WTC11 (cell line): ENCODE results near the gene FAM193A. TPM values are rescaled to one million over a fixed set of nuclear protein-coding genes. Genes with fewer than 3 reads are reported as not detected.
A peak's percentile ranks its signal among the peaks of the same experiment; 100 is the strongest.

Experiments
- ATAC-seq: fragments of 200-7000 bp; cut with Tn5 transposase; 2 replicates; pipeline ENCODE4 v1.10.0; 2021; ENCODE audit warnings: mild to moderate bottlenecking, moderate library complexity
- CTCF ChIA-PET: fragments of 300-600 bp; sonication (Branson Sonifier 250); formaldehyde crosslinking; loops from one replicate; lab custom pipeline; 2021; ENCODE audit warnings: antibody characterized with exemption; lab: Charles Lee
- POLR2A ChIA-PET: fragments of 350-600 bp; sonication (Branson Sonifier 250); formaldehyde crosslinking; loops from one replicate; lab custom pipeline; 2021; ENCODE audit warnings: antibody characterized with exemption; lab: Charles Lee
- DNase-seq: peaks from one replicate; pipeline ENCODE4 v3.0.0; 2021; ENCODE audit warnings: low spot score
- H3K27ac Mint-ChIP-seq: 2 replicates; pipeline ENCODE4 v1.8.0; 2021; ENCODE audit warnings: mixed read lengths
- H3K27me3 Mint-ChIP-seq: 2 replicates; pipeline ENCODE4 v1.8.0; 2021; ENCODE audit warnings: low read depth, mild to moderate bottlenecking, moderate library complexity, mixed read lengths
- H3K36me3 Mint-ChIP-seq: 2 replicates; pipeline ENCODE4 v1.8.0; 2021; ENCODE audit warnings: mixed read lengths
- H3K4me1 Mint-ChIP-seq: 2 replicates; pipeline ENCODE4 v1.8.0; 2022; ENCODE audit warnings: mixed read lengths
- H3K4me3 Mint-ChIP-seq: 2 replicates; pipeline ENCODE4 v1.8.0; 2021; ENCODE audit warnings: mild to moderate bottlenecking, moderate library complexity, mixed read lengths
- H3K9me3 Mint-ChIP-seq: 2 replicates; pipeline ENCODE4 v1.8.0; 2021; ENCODE audit warnings: mixed read lengths
- CREB1 ChIP-seq: sonication (generic); formaldehyde crosslinking; IDR thresholded peaks from 2 replicates; pipeline ENCODE4 v1.8.0; 2023; ENCODE audit warnings: mild to moderate bottlenecking, missing genetic modification reagents
- EMX1 ChIP-seq: fragments of 250-450 bp; sonication (Bioruptor Pico); IDR thresholded peaks from 2 replicates; pipeline ENCODE4 v1.8.0; 2021; ENCODE audit warnings: mild to moderate bottlenecking
- GRHL2 ChIP-seq: fragments of 250-450 bp; sonication (Bioruptor Pico); IDR thresholded peaks from 2 replicates; pipeline ENCODE4 v1.8.0; 2022; ENCODE audit warnings: mild to moderate bottlenecking, moderate library complexity; ENCODE audit not compliant: insufficient replicate concordance, severe bottlenecking
- NFYB ChIP-seq: sonication (generic); formaldehyde crosslinking; conservative IDR thresholded peaks from 2 replicates; pipeline ENCODE4 v1.8.0; 2022; ENCODE audit warnings: low read depth, missing genetic modification reagents
- NR1H2 ChIP-seq: sonication (generic); formaldehyde crosslinking; IDR thresholded peaks from 2 replicates; pipeline ENCODE4 v1.9.0; 2021; ENCODE audit warnings: mild to moderate bottlenecking, moderate library complexity, missing genetic modification reagents
- ZNF121 ChIP-seq: sonication (generic); formaldehyde crosslinking; IDR thresholded peaks from 2 replicates; pipeline ENCODE4 v1.8.0; 2023; ENCODE audit warnings: missing genetic modification reagents
- ZNF232 ChIP-seq: sonication (generic); formaldehyde crosslinking; IDR thresholded peaks from 2 replicates; pipeline ENCODE4 v1.8.0; 2022; ENCODE audit warnings: mild to moderate bottlenecking, missing genetic modification reagents
- ZNF317 ChIP-seq: sonication (generic); formaldehyde crosslinking; IDR thresholded peaks from 2 replicates; pipeline ENCODE4 v1.8.1; 2023; ENCODE audit warnings: low read depth, mild to moderate bottlenecking, moderate library complexity, missing genetic modification reagents, borderline replicate concordance
- ZNF423 ChIP-seq: fragments of 250-450 bp; sonication (Bioruptor Pico); IDR thresholded peaks from 2 replicates; pipeline ENCODE4 v2.1.2; 2022; ENCODE audit warnings: mild to moderate bottlenecking, moderate library complexity
- ZNF671 ChIP-seq: fragments of 250-450 bp; sonication (Bioruptor Pico); IDR thresholded peaks from 2 replicates; pipeline ENCODE4 v1.8.0; 2021; ENCODE audit warnings: mild to moderate bottlenecking
- total RNA-seq: library from RNA; stranded (reverse); gene quantifications from 3 replicates; pipeline ENCODE4 v1.2.3, GENCODE V29; 2021
- TF ChIP-seq, protein P1 (sequence below): sonication (generic); formaldehyde crosslinking; IDR thresholded peaks from 2 replicates; pipeline ENCODE4 v1.8.1; 2022; ENCODE audit warnings: low read depth, missing genetic modification reagents, borderline replicate concordance
- TF ChIP-seq, protein P2 (sequence below): sonication (generic); formaldehyde crosslinking; IDR thresholded peaks from 2 replicates; pipeline ENCODE4 v1.8.1; 2023; ENCODE audit warnings: mild to moderate bottlenecking, missing genetic modification reagents, borderline replicate concordance
- TF ChIP-seq, protein P3 (sequence below): sonication (generic); formaldehyde crosslinking; IDR thresholded peaks from 2 replicates; pipeline ENCODE4 v1.8.1; 2023; ENCODE audit warnings: mild to moderate bottlenecking, moderate library complexity, missing genetic modification reagents
- TF ChIP-seq, protein P4 (sequence below): sonication (generic); formaldehyde crosslinking; IDR thresholded peaks from 2 replicates; pipeline ENCODE4 v1.8.0; 2022; ENCODE audit warnings: missing genetic modification reagents
- TF ChIP-seq, protein P5 (sequence below): sonication (generic); formaldehyde crosslinking; IDR thresholded peaks from 2 replicates; pipeline ENCODE4 v1.8.1; 2023; ENCODE audit warnings: mild to moderate bottlenecking, missing genetic modification reagents, moderate library complexity
- TF ChIP-seq, protein P6 (sequence below): sonication (generic); formaldehyde crosslinking; IDR thresholded peaks from 2 replicates; pipeline ENCODE4 v1.8.1; 2023; ENCODE audit warnings: mild to moderate bottlenecking, missing genetic modification reagents, moderate library complexity
- TF ChIP-seq, protein P7 (sequence below): fragments of 250-450 bp; sonication (Bioruptor Pico); IDR thresholded peaks from 2 replicates; pipeline ENCODE4 v2.1.2; 2022; ENCODE audit warnings: mild to moderate bottlenecking, moderate library complexity
- TF ChIP-seq, protein P8 (sequence below): fragments of 250-450 bp; sonication (Bioruptor Pico); IDR thresholded peaks from 2 replicates; pipeline ENCODE4 v1.9.0; 2021; ENCODE audit warnings: moderate library complexity, mild to moderate bottlenecking, inconsistent platforms, borderline replicate concordance

FAM193A gene
- total RNA-seq, 1 experiment from 2014 or later, result 28.1 TPM

DNA sequence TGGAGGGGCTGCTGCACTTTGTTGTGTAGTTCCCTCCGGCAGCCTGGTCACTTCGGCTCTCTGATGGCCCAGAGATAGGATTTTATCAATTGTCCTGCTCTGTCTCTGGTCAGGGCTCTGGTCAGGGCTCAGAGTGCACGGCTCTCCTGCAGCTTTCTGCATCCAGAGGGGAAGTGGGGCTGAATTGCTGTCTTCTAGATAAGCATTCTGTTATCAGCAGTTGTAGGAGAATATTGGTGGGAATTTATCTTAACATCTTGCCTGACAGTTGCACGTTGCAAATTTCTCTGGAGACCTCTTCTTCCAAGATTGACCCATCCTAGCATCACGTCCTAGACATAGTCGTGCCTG, 62.8 kb downstream of the FAM193A start (continued):
- TF ChIP-seq, protein P1, sequence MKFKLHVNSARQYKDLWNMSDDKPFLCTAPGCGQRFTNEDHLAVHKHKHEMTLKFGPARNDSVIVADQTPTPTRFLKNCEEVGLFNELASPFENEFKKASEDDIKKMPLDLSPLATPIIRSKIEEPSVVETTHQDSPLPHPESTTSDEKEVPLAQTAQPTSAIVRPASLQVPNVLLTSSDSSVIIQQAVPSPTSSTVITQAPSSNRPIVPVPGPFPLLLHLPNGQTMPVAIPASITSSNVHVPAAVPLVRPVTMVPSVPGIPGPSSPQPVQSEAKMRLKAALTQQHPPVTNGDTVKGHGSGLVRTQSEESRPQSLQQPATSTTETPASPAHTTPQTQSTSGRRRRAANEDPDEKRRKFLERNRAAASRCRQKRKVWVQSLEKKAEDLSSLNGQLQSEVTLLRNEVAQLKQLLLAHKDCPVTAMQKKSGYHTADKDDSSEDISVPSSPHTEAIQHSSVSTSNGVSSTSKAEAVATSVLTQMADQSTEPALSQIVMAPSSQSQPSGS, result no peak
- TF ChIP-seq CREB1 (CRISPR knock-in tag), result no peak
- no peak for TF ChIP-seq GRHL2 (CRISPR knock-in tag)
- TF ChIP-seq, protein P2, sequence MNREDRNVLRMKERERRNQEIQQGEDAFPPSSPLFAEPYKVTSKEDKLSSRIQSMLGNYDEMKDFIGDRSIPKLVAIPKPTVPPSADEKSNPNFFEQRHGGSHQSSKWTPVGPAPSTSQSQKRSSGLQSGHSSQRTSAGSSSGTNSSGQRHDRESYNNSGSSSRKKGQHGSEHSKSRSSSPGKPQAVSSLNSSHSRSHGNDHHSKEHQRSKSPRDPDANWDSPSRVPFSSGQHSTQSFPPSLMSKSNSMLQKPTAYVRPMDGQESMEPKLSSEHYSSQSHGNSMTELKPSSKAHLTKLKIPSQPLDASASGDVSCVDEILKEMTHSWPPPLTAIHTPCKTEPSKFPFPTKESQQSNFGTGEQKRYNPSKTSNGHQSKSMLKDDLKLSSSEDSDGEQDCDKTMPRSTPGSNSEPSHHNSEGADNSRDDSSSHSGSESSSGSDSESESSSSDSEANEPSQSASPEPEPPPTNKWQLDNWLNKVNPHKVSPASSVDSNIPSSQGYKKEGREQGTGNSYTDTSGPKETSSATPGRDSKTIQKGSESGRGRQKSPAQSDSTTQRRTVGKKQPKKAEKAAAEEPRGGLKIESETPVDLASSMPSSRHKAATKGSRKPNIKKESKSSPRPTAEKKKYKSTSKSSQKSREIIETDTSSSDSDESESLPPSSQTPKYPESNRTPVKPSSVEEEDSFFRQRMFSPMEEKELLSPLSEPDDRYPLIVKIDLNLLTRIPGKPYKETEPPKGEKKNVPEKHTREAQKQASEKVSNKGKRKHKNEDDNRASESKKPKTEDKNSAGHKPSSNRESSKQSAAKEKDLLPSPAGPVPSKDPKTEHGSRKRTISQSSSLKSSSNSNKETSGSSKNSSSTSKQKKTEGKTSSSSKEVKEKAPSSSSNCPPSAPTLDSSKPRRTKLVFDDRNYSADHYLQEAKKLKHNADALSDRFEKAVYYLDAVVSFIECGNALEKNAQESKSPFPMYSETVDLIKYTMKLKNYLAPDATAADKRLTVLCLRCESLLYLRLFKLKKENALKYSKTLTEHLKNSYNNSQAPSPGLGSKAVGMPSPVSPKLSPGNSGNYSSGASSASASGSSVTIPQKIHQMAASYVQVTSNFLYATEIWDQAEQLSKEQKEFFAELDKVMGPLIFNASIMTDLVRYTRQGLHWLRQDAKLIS (CRISPR knock-in tag), result no peak

DNA sequence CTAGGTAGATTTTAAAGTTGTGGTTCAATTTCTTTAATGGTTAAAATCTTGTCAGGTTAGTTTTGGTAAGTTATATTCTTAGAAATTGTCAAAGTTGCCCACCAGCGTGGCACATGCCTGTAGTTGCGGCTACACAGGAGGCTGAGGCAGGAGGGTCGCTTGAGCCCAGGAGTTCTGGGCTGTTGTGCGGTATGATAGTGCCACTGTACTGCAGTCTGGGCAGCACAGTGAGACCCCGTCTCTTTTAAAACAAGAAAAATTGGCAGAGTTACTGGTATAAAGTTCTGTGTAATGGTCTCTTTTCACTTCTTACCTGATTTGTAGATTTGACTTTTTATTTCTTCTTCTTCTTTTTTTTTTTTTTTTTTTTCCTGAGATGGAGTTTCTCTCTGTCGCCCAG, 64.4 kb downstream of the FAM193A start:
- Mint-ChIP-seq H3K36me3 (peaks cover 5% of the 10 kb centered on the region; the same call in 1 of the 2 replicates), H3K4me1 (peaks cover 58% of the 10 kb centered on the region), H3K4me3 (no peak overlapping the region), H3K9me3 (no peaks in the 10 kb centered on the region), H3K27me3 (no peaks in the 10 kb centered on the region), H3K27ac (peak overlapping the region; percentile 90)
- POLR2A ChIA-PET, result interaction anchor here (0.7 kb wide), 1 partner anchor 65 kb away, joined by 7 read pairs; the partner anchor contains the start of gene FAM193A
- CTCF ChIA-PET, result interaction anchor here (0.7 kb wide), 1 partner anchor 53 kb away, joined by 6 read pairs; no protein-coding TSS in a partner anchor
- peak; percentile 95 for TF ChIP-seq ZNF121
- TF ChIP-seq, protein P3, sequence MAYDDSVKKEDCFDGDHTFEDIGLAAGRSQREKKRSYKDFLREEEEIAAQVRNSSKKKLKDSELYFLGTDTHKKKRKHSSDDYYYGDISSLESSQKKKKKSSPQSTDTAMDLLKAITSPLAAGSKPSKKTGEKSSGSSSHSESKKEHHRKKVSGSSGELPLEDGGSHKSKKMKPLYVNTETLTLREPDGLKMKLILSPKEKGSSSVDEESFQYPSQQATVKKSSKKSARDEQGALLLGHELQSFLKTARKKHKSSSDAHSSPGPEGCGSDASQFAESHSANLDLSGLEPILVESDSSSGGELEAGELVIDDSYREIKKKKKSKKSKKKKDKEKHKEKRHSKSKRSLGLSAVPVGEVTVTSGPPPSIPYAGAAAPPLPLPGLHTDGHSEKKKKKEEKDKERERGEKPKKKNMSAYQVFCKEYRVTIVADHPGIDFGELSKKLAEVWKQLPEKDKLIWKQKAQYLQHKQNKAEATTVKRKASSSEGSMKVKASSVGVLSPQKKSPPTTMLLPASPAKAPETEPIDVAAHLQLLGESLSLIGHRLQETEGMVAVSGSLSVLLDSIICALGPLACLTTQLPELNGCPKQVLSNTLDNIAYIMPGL (CRISPR knock-in tag), result no peak
- no peak for ATAC-seq
- no peak for DNase-seq

DNA sequence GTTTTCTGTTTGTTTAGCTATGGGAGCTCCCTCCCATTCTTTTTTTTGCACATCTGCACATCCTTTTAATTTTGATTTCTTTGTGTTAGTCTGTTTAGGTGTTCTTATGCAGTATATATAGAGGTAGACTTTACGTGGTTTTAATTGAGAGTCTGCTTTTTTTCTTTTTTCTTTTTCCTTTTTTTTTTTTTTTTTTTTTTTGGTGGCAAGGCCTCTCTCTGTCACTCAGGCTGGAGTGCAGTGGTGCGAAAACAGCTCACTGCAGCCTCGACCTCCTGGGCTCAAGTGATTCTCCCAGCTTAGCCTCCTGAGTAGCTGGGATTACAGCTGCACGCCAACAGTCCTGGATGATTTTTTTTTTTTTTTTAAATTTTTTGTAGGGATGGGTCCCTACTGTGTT, 68.2 kb downstream of the FAM193A start:
- Mint-ChIP-seq H3K27ac (peak overlapping the region; percentile 46), H3K9me3 (no peaks in the 10 kb centered on the region), H3K36me3 (peaks cover 1% of the 10 kb centered on the region; the same call in 1 of the 2 replicates), H3K4me3 (no peak overlapping the region), H3K27me3 (no peaks in the 10 kb centered on the region), H3K4me1 (peaks cover 34% of the 10 kb centered on the region)
- ATAC-seq (no peak), DNase-seq (no peak)
- ChIA-PET CTCF (interaction anchor here (0.6 to 0.7 kb wide), 2 partner anchors 266 to 713 kb away, joined by 3 read pairs; no protein-coding TSS in a partner anchor), POLR2A (no interaction called here)
- TF ChIP-seq ZNF317 (CRISPR knock-in tag), result no peak
- TF ChIP-seq, protein P4, sequence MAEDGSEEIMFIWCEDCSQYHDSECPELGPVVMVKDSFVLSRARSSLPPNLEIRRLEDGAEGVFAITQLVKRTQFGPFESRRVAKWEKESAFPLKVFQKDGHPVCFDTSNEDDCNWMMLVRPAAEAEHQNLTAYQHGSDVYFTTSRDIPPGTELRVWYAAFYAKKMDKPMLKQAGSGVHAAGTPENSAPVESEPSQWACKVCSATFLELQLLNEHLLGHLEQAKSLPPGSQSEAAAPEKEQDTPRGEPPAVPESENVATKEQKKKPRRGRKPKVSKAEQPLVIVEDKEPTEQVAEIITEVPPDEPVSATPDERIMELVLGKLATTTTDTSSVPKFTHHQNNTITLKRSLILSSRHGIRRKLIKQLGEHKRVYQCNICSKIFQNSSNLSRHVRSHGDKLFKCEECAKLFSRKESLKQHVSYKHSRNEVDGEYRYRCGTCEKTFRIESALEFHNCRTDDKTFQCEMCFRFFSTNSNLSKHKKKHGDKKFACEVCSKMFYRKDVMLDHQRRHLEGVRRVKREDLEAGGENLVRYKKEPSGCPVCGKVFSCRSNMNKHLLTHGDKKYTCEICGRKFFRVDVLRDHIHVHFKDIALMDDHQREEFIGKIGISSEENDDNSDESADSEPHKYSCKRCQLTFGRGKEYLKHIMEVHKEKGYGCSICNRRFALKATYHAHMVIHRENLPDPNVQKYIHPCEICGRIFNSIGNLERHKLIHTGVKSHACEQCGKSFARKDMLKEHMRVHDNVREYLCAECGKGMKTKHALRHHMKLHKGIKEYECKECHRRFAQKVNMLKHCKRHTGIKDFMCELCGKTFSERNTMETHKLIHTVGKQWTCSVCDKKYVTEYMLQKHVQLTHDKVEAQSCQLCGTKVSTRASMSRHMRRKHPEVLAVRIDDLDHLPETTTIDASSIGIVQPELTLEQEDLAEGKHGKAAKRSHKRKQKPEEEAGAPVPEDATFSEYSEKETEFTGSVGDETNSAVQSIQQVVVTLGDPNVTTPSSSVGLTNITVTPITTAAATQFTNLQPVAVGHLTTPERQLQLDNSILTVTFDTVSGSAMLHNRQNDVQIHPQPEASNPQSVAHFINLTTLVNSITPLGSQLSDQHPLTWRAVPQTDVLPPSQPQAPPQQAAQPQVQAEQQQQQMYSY, result no peak
- no peak for TF ChIP-seq EMX1 (CRISPR knock-in tag)
- no peak for TF ChIP-seq CREB1 (CRISPR knock-in tag)
- TF ChIP-seq, protein P5, sequence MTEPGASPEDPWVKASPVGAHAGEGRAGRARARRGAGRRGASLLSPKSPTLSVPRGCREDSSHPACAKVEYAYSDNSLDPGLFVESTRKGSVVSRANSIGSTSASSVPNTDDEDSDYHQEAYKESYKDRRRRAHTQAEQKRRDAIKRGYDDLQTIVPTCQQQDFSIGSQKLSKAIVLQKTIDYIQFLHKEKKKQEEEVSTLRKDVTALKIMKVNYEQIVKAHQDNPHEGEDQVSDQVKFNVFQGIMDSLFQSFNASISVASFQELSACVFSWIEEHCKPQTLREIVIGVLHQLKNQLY (CRISPR knock-in tag), result no peak
- TF ChIP-seq, protein P6, sequence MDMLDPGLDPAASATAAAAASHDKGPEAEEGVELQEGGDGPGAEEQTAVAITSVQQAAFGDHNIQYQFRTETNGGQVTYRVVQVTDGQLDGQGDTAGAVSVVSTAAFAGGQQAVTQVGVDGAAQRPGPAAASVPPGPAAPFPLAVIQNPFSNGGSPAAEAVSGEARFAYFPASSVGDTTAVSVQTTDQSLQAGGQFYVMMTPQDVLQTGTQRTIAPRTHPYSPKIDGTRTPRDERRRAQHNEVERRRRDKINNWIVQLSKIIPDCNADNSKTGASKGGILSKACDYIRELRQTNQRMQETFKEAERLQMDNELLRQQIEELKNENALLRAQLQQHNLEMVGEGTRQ (CRISPR knock-in tag), result no peak
- TF ChIP-seq, protein P7, sequence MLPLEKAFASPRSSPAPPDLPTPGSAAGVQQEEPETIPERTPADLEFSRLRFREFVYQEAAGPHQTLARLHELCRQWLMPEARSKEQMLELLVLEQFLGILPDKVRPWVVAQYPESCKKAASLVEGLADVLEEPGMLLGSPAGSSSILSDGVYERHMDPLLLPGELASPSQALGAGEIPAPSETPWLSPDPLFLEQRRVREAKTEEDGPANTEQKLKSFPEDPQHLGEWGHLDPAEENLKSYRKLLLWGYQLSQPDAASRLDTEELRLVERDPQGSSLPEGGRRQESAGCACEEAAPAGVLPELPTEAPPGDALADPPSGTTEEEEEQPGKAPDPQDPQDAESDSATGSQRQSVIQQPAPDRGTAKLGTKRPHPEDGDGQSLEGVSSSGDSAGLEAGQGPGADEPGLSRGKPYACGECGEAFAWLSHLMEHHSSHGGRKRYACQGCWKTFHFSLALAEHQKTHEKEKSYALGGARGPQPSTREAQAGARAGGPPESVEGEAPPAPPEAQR (CRISPR knock-in tag), result no peak
- TF ChIP-seq NFYB, result no peak
- no peak for TF ChIP-seq ZNF671 (CRISPR knock-in tag)
- TF ChIP-seq, protein P8, sequence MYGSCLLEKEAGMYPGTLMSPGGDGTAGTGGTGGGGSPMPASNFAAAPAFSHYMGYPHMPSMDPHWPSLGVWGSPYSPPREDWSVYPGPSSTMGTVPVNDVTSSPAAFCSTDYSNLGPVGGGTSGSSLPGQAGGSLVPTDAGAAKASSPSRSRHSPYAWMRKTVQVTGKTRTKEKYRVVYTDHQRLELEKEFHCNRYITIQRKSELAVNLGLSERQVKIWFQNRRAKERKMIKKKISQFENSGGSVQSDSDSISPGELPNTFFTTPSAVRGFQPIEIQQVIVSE (CRISPR knock-in tag), result no peak
- no peak for TF ChIP-seq NR1H2
- TF ChIP-seq ZNF423 (CRISPR knock-in tag), result no peak
- TF ChIP-seq ZNF232 (CRISPR knock-in tag), result no peak
